Endothelial cell of hepatic sinusoid (primary cell): Measurements from ENCODE around the gene UBQLN1.
"Not testable (repeated sequence)": the region's sequence is repeated elsewhere in the genome, so short reads cannot be mapped to it uniquely, and the experiment has no call there.

ENCODE experiments used
- in situ Hi-C: cut with HindIII; loops from 2 replicates; pipeline ENCODE4 v1.10.0; 2017; ENCODE audit warnings: low sequenced_read_pairs

The UBQLN1 gene

GRCh38 chr9:83707768-83708514, at the start of gene UBQLN1:
Gene UBQLN1, minus strand, starts transcription at chr9:83707958. Its CDS starts 279 bp downstream, at chr9:83707679.
- in situ Hi-C loops, result no loop called here

DNA sequence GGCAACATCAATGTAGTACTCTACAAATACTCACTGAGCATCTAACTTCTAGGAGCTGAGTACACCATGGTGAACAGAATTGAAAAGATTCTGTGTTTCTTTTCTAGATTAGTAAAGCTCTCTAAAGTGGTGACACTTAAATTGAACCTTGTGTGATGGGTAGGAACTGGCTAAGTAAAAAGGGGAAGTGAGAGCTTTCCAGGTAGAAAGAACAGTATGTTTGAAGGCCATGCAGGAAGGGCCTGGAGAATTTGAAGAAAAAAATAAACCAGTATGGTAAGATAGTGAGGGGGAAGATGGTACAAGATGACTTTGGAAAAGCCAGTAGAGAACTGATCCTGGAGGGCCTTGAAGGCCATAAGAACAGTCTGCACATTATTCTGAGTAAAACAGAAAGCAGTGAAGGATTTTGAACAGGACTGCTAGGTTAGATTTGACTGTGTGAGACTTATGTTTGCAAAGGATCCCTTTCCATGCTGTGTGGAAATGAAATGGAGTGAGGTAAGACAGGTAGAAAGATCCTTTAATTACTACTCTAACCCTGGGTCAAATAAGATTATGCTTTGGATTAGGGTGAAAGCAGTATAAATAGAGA, 46.7 kb upstream of the UBQLN1 start:
- in situ Hi-C loops, result no loop called here

GRCh38 chr9:83749706-83750105, 41.9 kb upstream of the UBQLN1 start:
- in situ Hi-C loops, result no loop called here

DNA sequence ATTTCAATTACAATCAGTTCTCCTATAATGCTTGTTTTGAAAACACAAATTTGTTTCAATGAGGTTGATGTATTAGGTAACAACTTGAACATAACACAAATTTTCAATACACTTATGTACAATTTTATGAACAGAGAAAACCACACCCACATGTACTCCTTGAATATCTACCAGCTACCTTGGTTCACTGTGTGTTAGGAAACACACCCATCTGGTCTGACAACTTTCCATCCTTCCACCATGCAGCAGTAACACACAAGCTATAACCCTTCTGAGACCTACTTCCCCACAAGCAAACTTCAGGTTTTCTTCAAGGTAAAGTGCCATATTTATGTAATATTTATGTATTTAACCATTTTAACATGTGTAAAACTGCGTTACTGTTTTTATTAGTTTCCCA, 36.4 kb upstream of the UBQLN1 start:
- in situ Hi-C loops, result no loop called here

DNA sequence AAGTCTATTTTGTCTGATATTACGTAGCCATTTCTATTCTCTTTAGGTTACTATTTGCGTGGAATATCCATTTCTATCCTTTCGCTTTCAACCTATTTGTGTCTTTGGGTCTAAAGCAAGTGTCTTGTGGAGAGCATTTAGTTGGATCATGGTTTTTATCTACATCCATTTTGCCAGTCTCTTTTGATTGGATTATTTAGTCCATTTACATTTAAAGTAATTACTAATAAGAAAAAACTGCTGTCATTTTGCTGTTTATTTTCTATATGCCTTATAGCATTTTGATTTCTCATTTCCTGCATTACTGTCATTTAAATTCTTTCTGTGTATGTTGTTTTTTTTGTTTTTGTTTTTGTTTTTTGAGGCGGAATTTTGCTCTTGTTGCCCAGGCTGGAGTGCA, 26.0 kb upstream of the UBQLN1 start:
- in situ Hi-C loops, result no loop called here

GRCh38 chr9:83728591-83729368, 21.0 kb upstream of the UBQLN1 start:
- in situ Hi-C loops, result not testable (repeated sequence)

DNA sequence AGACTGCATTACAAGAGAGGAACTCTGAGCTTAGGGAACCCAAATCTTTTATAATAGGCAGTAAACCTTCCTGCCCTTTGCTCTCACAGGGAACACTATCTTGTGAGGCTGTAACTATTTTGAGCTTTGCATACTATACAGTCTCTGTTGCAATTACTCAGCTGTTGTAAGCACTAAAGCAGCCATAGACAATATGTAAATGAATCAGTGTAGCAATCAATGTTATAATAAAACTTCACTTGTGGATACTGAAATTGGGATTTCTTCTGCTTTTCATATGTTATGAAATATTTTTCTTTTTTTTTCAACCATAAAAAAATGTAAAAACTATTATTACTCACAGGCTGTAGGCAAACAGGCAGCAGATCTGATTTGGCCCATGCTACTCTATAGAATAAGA, 16.7 kb upstream of the UBQLN1 start:
- in situ Hi-C loops, result no loop called here

DNA sequence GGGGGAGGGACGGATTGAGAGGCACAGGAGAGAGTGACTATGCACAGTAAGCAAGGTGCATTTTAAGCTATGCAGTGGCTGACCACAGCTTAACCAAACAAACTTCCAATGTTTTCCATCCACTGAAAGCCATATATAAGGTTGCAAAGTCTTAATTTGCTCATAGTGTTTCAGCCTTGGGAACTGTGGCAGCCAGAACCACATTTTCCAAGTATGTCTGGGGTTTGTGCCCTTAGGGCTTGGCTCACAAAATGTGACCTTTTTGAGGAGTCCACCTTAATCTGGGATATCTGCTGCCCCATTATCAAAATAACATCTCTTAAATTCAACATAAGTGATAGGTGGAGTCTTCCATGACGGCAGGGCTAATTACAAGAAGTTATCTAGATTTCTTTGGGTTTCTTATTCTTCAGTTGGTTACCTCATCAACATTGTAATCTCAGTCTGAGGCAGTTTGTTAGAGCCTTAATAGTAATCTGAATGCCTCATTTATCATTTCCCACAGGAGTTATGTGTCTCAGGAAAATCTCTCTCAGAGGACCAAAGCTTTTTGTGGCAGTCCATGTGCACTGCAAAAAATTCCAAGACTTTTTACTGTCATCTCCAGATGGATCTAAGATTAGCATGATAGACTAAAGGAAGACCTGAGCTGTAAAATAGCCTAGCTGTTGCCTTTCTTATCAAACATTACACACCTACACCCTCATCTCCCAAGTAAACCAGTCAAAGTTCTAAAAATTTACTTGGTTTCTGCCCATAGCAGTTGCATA, 15.2 kb upstream of the UBQLN1 start:
- in situ Hi-C loops, result no loop called here

- in situ Hi-C loops, result no loop called here
Measured at GRCh38 chr9:83721509-83721908, 13.8 kb upstream of the UBQLN1 start.

GRCh38 chr9:83715794-83716193, 8.0 kb upstream of the UBQLN1 start:
- in situ Hi-C loops, result no loop called here

GRCh38 chr9:83715221-83715620, 7.5 kb upstream of the UBQLN1 start:
- in situ Hi-C loops, result no loop called here

- in situ Hi-C loops, result no loop called here
Measured at GRCh38 chr9:83714329-83714728, 6.6 kb upstream of the UBQLN1 start.

- in situ Hi-C loops, result no loop called here
Measured at GRCh38 chr9:83708515-83709158, 879 bp upstream of the UBQLN1 start.

DNA sequence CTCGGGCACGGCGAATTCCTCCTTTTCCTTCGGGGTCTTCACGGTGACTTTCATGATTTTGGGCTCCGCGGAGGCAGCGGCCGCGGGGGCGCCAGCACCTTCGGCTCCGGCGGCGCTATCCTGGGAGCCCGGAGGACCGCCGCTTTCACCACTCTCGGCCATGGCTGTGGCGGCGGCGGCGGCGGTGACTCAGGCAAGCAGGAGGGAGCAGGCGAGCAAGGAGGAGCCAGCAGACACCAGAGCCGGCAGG, 315 bp downstream of the UBQLN1 start:
- in situ Hi-C loops, result no loop called here

- in situ Hi-C loops, result no loop called here
Measured at GRCh38 chr9:83706676-83707517, 861 bp downstream of the UBQLN1 start.

- in situ Hi-C loops, result not testable (repeated sequence)
Measured at GRCh38 chr9:83705219-83705651, 2.5 kb downstream of the UBQLN1 start.

DNA sequence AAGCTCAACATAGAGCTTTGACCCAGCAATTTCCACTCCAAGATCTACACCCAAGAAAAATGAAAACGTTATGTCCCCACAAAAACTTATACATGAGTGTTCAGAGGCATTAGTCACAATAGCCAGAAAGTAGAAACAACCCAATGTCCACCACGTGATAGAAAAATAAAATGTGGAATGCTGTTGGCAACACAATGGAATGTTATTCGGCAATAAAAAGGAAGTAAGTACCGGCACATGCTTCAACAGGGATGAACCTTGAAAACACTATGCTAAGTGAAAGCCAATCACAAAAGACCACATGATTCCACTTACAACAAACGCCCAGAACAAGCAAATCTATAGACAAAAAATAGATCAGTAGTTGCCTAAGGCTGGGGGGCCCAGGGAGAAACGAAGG, 6.0 kb downstream of the UBQLN1 start:
- in situ Hi-C loops, result no loop called here

GRCh38 chr9:83701286-83701685, 6.5 kb downstream of the UBQLN1 start:
- in situ Hi-C loops, result no loop called here

GRCh38 chr9:83699615-83700014, 8.1 kb downstream of the UBQLN1 start:
- in situ Hi-C loops, result no loop called here

- in situ Hi-C loops, result no loop called here
Measured at GRCh38 chr9:83698976-83699585, 8.7 kb downstream of the UBQLN1 start.
